K562 (cell line): ENCODE data around the gene BCL7B.

Source experiments
- CBX8 ChIP-seq: fragments of 200-600 bp; sonication (generic); IDR thresholded peaks from 2 replicates; pipeline ENCODE4 v1.6.1; 2012; ENCODE audit warnings: borderline replicate concordance, mixed run types, low read depth, mild to moderate bottlenecking, moderate library complexity, mixed read lengths, low read length, control low read depth, inconsistent platforms; ENCODE audit not compliant: poor library complexity, severe bottlenecking; ENCODE audit errors: extremely low read depth
- MXI1 ChIP-seq: IDR thresholded peaks from 2 replicates; pipeline ENCODE4 v1.6.1; 2011; ENCODE audit warnings: low read depth, mild to moderate bottlenecking, improper control_type of control experiment, low read length
- POLR2A ChIP-seq: fragments of 450-650 bp; conservative IDR thresholded peaks from 2 replicates; pipeline ENCODE4 v1.6.1; 2016
- TCF7 ChIP-seq: sonication (generic); IDR thresholded peaks from 2 replicates; pipeline ENCODE4 v1.6.1; 2016; ENCODE audit warnings: antibody characterized with exemption, borderline replicate concordance
- TFAP4 ChIP-seq: sonication (generic); formaldehyde crosslinking; IDR thresholded peaks from 2 replicates; pipeline ENCODE4 v1.8.0; 2022; ENCODE audit warnings: missing genetic modification reagents, mild to moderate bottlenecking, moderate library complexity, borderline replicate concordance
- TF ChIP-seq, protein P1 (sequence below), 3 experiments: IDR thresholded peaks in 2 of 3; conservative IDR thresholded peaks in 1 of 3; 2 replicates each; pipeline ENCODE4 v1.5.1; 2011 to 2012; ENCODE audit warnings: low read length in 3 of 3, mild to moderate bottlenecking in 3 of 3, control low read depth in 2 of 3, improper control_type of control experiment in 1 of 3, inconsistent platforms in 1 of 3, low read depth in 1 of 3, mixed read lengths in 1 of 3, moderate library complexity in 1 of 3; ENCODE audit not compliant: insufficient read depth in 2 of 3

DNA sequence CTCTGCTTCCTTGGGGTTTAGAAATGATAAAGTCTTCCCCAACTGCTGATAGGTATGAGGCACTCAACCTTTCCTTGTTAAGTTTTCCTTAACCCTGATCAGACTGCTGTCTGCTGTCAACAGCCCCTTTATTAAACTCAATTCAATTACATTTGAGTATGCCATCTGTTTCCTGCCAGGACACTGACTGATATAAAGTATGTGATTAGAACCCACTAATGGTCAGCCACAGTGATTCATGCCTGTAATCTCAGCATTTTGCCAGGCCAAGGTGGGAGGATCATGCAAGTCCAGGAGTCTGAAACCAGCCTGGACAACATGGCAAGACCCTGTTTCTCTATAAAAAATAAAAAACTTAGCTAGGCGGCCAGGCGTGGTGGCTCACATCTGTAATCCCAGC is 53.5 kb downstream of the BCL7B start:
- no peak for TF ChIP-seq POLR2A
- TF ChIP-seq MXI1: no peak
- no peak for TF ChIP-seq TFAP4 (CRISPR knock-in tag)
- TF ChIP-seq CBX8: no peak
- TF ChIP-seq, protein P1, sequence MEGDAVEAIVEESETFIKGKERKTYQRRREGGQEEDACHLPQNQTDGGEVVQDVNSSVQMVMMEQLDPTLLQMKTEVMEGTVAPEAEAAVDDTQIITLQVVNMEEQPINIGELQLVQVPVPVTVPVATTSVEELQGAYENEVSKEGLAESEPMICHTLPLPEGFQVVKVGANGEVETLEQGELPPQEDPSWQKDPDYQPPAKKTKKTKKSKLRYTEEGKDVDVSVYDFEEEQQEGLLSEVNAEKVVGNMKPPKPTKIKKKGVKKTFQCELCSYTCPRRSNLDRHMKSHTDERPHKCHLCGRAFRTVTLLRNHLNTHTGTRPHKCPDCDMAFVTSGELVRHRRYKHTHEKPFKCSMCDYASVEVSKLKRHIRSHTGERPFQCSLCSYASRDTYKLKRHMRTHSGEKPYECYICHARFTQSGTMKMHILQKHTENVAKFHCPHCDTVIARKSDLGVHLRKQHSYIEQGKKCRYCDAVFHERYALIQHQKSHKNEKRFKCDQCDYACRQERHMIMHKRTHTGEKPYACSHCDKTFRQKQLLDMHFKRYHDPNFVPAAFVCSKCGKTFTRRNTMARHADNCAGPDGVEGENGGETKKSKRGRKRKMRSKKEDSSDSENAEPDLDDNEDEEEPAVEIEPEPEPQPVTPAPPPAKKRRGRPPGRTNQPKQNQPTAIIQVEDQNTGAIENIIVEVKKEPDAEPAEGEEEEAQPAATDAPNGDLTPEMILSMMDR (IDR thresholded peaks at IDR 0.05 in 2 of 3, conservative IDR thresholded peaks at IDR 0.05 in 1 of 3; ENCODE audit: insufficient read depth in 2 of 3, low read depth in 1 of 3, low read length in 3 of 3): no peak
- TF ChIP-seq TCF7: no peak
